ENCODE measurements around the gene ANKRD65. TPM values are rescaled to one million over a fixed set of nuclear protein-coding genes. Genes with fewer than 3 reads are reported as not detected.
A peak's percentile ranks its signal among the peaks of the same experiment; 100 is the strongest.
"Not testable (repeated sequence)": the region's sequence is repeated elsewhere in the genome, so short reads cannot be mapped to it uniquely, and the experiment has no call there.

Gene ANKRD65
- total RNA-seq (2021): 14.7 and 18.9 TPM in 2 replicates
- Bru-seq, nascent RNA: percentile 38 among the genes with signal in this experiment
- BruChase-seq, experiment 1, labeled RNA remaining after a 2-hour chase: percentile 55 among the genes with signal in this experiment
- percentile 59 among the genes with signal in this experiment for BruChase-seq, experiment 2, labeled RNA remaining after a 6-hour chase
- long read RNA-seq, transcript ANKRD65-201 (3 exons, 1,976 nt): major isoform, 11 of 26 reads
- long read RNA-seq, partial matches to known transcripts: 4 of 26 reads
- long read RNA-seq, other reads (novel, unspliced or antisense): 9 of 26 reads

GRCh38 chr1:1421147-1421906 is at the start of gene ANKRD65:
ANKRD65 (minus strand) TSS chr1:1421276; CDS start chr1:1421005, 271 bp downstream.
- peak within 1 kb of the TSS; percentile 68; the same call in 1 of the 2 replicates for H3K4me2 ChIP-seq
- TF ChIP-seq CTCF (conservative IDR thresholded peaks at IDR 0.05): no peak
- TF ChIP-seq EZH2 (IDR thresholded peaks at IDR 0.05; ENCODE audit: low read depth): no peak
- peak in 1 of 2 experiments; percentile 74 for DNase-seq
- no peaks in the 10 kb centered on the region for H4K20me1 ChIP-seq (ENCODE audit: insufficient read depth)
- POLR2A ChIA-PET (ENCODE audit: unreplicated experiment): interaction anchor here (0.8 kb wide), 1 partner anchor 11 kb away, joined by 3 read pairs; no protein-coding TSS in a partner anchor
- peaks cover 18% of the 10 kb centered on the region for H3K4me1 ChIP-seq (replicated peaks; ENCODE audit: insufficient read depth)
- CTCF ChIA-PET: interaction anchor here (0.6 to 0.8 kb wide), 3 partner anchors 9 to 114 kb away, joined by 3 to 4 read pairs (median 3); no protein-coding TSS in a partner anchor
- no peak within 1 kb of the TSS for H2AFZ ChIP-seq
- intact Hi-C loops (cut with micrococcal nuclease; ENCODE audit: unreplicated experiment): no loop called here
- H3K9me3 ChIP-seq (ENCODE audit: insufficient read depth, low read depth): no peaks in the 10 kb centered on the region
- no peak within 1 kb of the TSS for H3K4me3 ChIP-seq
- no peak within 1 kb of the TSS for H3K27ac ChIP-seq
- no peaks in the 10 kb centered on the region for H3K79me2 ChIP-seq (ENCODE audit: low read depth)
- no peaks in the 10 kb centered on the region for H3K36me3 ChIP-seq (ENCODE audit: low read depth)
- H3K27me3 ChIP-seq (ENCODE audit: insufficient read depth, low read depth): no peaks in the 10 kb centered on the region
- H3K9me2 ChIP-seq (ENCODE audit: insufficient read depth): no peaks in the 10 kb centered on the region
- BruUV-seq (replicated peaks): no TSS peak
- H3F3A ChIP-seq (ENCODE audit: insufficient read depth, low read depth): peaks cover 8% of the 10 kb centered on the region; the same call in 1 of the 2 replicates

GRCh38 chr1:1468196-1468985 is 47.3 kb upstream of the ANKRD65 start:
- H3K4me2 ChIP-seq, H3K27ac ChIP-seq: not testable (repeated sequence)

GRCh38 chr1:1463312-1463711 is 42.2 kb upstream of the ANKRD65 start:
- no peak for DNase-seq
- H3F3A ChIP-seq (ENCODE audit: insufficient read depth, low read depth): no peaks in the 10 kb centered on the region; the same call in 1 of the 2 replicates
- intact Hi-C loops (cut with micrococcal nuclease; ENCODE audit: unreplicated experiment): no loop called here
- CTCF ChIA-PET: no interaction called here
- no TSS peak for BruUV-seq (replicated peaks)
- no peaks in the 10 kb centered on the region for H4K20me1 ChIP-seq (ENCODE audit: insufficient read depth)
- no peaks in the 10 kb centered on the region for H3K4me1 ChIP-seq (replicated peaks; ENCODE audit: insufficient read depth)
- no peak overlapping the region for H3K4me3 ChIP-seq
- no peaks in the 10 kb centered on the region for H3K9me2 ChIP-seq (ENCODE audit: insufficient read depth)
- no peak overlapping the region for H3K4me2 ChIP-seq
- POLR2A ChIA-PET (ENCODE audit: unreplicated experiment): no interaction called here
- no peak overlapping the region for H3K27ac ChIP-seq
- no peaks in the 10 kb centered on the region for H3K79me2 ChIP-seq (ENCODE audit: low read depth)
- no peak for TF ChIP-seq CTCF (conservative IDR thresholded peaks at IDR 0.05)
- TF ChIP-seq EZH2 (IDR thresholded peaks at IDR 0.05; ENCODE audit: low read depth): no peak
- H3K36me3 ChIP-seq (ENCODE audit: low read depth): no peaks in the 10 kb centered on the region
- H2AFZ ChIP-seq: no peak overlapping the region
- no peaks in the 10 kb centered on the region for H3K9me3 ChIP-seq (ENCODE audit: insufficient read depth, low read depth)
- no peaks in the 10 kb centered on the region for H3K27me3 ChIP-seq (ENCODE audit: insufficient read depth, low read depth)

More at GRCh38 chr1:1468196-1468985, 47.3 kb upstream of the ANKRD65 start:
- DNase-seq; BruUV-seq (replicated peaks); H3K36me3 ChIP-seq (ENCODE audit: low read depth); intact Hi-C loops (cut with micrococcal nuclease; ENCODE audit: unreplicated experiment); H3K9me2 ChIP-seq (ENCODE audit: insufficient read depth); H2AFZ ChIP-seq; H3K4me3 ChIP-seq; H4K20me1 ChIP-seq (ENCODE audit: insufficient read depth); H3K9me3 ChIP-seq (ENCODE audit: insufficient read depth, low read depth); CTCF ChIA-PET; H3K27me3 ChIP-seq (ENCODE audit: insufficient read depth, low read depth): not testable (repeated sequence)
- Histone ChIP-seq H3F3A (ENCODE audit: insufficient read depth, low read depth) (peaks cover 16% of the 10 kb centered on the region), H3K79me2 (ENCODE audit: low read depth) (peaks cover 10% of the 10 kb centered on the region), H3K4me1 (replicated peaks; ENCODE audit: insufficient read depth) (peaks cover 10% of the 10 kb centered on the region; the same call in 1 of the 2 replicates)
- POLR2A ChIA-PET (ENCODE audit: unreplicated experiment): interaction anchor here (0.6 kb wide), 1 partner anchor 27 kb away, joined by 10 read pairs; no protein-coding TSS in a partner anchor

Measured in PC-9 (cell line).